A673 (cell line): Measurements from ENCODE around the gene GALNT18. TPM values are rescaled to one million over a fixed set of nuclear protein-coding genes. Genes with fewer than 3 reads are reported as not detected.

Source experiments
- BruUV-seq: library from RNA; stranded (reverse); fragments of 400-500 nt; replicated peaks from 2 replicates; lab custom pipeline; 2021; lab: Mats Ljungman, UMichigan
- CTCF ChIA-PET: fragments of 300-600 bp; sonication (Branson Sonifier 250); formaldehyde crosslinking; loops from one replicate; lab custom pipeline; 2022; ENCODE audit warnings: antibody characterized with exemption; lab: Charles Lee
- POLR2A ChIA-PET: fragments of 300-600 bp; sonication (Branson Sonifier 250); formaldehyde crosslinking; loops from one replicate; lab custom pipeline; 2022; ENCODE audit warnings: antibody characterized with exemption; ENCODE audit not compliant: low non-redundant PET; lab: Charles Lee
- DNase-seq: peaks from one replicate; pipeline ENCODE4 v3.0.0-alpha.2; 2015; ENCODE audit warnings: low spot score
- H3K27ac ChIP-seq: fragments of 200-600 bp; sonication (generic); 2 replicates; pipeline ENCODE4 v1.5.1; 2016; ENCODE audit warnings: mixed run types, low read depth, mild to moderate bottlenecking, mixed read lengths, antibody characterized with exemption, low read length; ENCODE audit not compliant: poor library complexity, severe bottlenecking
- H3K27me3 ChIP-seq: fragments of 200-600 bp; sonication (generic); replicated peaks from 2 replicates; pipeline ENCODE4 v1.6.1; 2017; ENCODE audit warnings: mixed run types, low read depth, mild to moderate bottlenecking, mixed read lengths, antibody characterized with exemption, low read length; ENCODE audit not compliant: insufficient read depth, poor library complexity
- H3K36me3 ChIP-seq: fragments of 200-600 bp; sonication (generic); 2 replicates; pipeline ENCODE4 v1.6.1; 2016; ENCODE audit warnings: mixed run types, mild to moderate bottlenecking, mixed read lengths, antibody characterized with exemption, low read length; ENCODE audit not compliant: insufficient read depth, poor library complexity, severe bottlenecking
- H3K4me1 ChIP-seq: fragments of 200-600 bp; sonication (generic); 2 replicates; pipeline ENCODE4 v1.6.1; 2017; ENCODE audit warnings: mixed run types, mild to moderate bottlenecking, mixed read lengths, antibody characterized with exemption, low read length; ENCODE audit not compliant: insufficient read depth, poor library complexity, severe bottlenecking
- H3K4me3 ChIP-seq: fragments of 200-600 bp; sonication (generic); 2 replicates; pipeline ENCODE4 v1.5.1; 2016; ENCODE audit warnings: low read depth, mixed run types, mild to moderate bottlenecking, mixed read lengths, low read length; ENCODE audit not compliant: poor library complexity, severe bottlenecking
- H3K9me3 ChIP-seq: fragments of 200-600 bp; sonication (generic); 2 replicates; pipeline ENCODE4 v1.6.1; 2016; ENCODE audit warnings: mixed run types, low read depth, mild to moderate bottlenecking, mixed read lengths, antibody characterized with exemption, low read length; ENCODE audit not compliant: poor library complexity, severe bottlenecking
- EZH2 ChIP-seq: fragments of 200-600 bp; sonication (generic); IDR thresholded peaks from 2 replicates; pipeline ENCODE4 v1.6.1; 2017; ENCODE audit warnings: borderline replicate concordance, low read depth, mild to moderate bottlenecking, mixed read lengths, antibody characterized with exemption, low read length; ENCODE audit not compliant: poor library complexity, severe bottlenecking
- intact Hi-C: fragments of 100-400 bp; cut with micrococcal nuclease; formaldehyde crosslinking; loops from one replicate; pipeline ENCODE4 v1.10.0; 2022; ENCODE audit not compliant: unreplicated experiment
- total RNA-seq: library from RNA; stranded (reverse); gene quantifications from 2 replicates; pipeline ENCODE4 v1.2.3, GENCODE V29; 2021
- TF ChIP-seq, protein P1 (sequence below): fragments of 300-800, 200-600 bp; sonication (generic); conservative IDR thresholded peaks from 2 replicates; pipeline ENCODE4 v1.5.1; 2017; ENCODE audit warnings: low read depth, mild to moderate bottlenecking, antibody characterized with exemption, low read length, moderate library complexity, mixed read lengths

Gene GALNT18
- total RNA-seq, 1 experiment from 2014 or later = 0.37 TPM

DNA sequence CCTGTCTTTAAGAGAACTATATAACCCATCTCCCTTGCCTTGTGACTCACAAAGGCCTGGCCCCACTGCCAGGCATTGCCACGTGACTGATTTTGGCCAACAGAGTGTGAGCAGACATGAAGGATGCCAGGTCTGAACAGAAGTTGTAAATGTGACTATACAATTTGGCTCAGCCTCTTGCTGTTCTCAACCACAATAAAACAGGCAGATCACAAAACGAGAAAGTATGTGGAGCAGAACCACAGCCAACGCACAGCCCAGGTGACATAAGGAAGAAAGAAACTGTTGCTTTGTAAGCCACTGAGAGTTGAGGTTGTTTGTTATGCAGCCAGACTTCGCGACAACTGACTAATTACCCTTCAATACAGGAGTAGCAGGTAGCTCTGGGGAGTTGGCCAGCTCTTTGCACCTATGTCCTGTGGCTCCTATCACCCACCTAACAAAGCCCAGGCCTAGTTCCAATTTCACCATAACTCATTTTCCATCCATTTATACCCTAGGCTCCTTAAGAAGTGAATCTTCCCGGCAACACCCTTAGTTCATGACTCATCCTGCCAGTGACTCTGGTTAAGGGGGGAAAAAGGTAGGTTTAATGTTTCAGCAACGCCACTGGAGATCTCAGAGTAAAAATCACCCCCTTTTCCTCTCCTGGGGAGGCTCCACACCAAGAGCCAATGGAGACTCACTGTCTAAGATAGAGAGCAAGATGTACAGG is 53.7 kb downstream of the GALNT18 start:
- ChIA-PET CTCF (no interaction called here), POLR2A (no interaction called here)
- Histone ChIP-seq H3K27ac (no peak overlapping the region), H3K4me1 (no peaks in the 10 kb centered on the region), H3K9me3 (no peaks in the 10 kb centered on the region), H3K27me3 (no peaks in the 10 kb centered on the region), H3K36me3 (no peaks in the 10 kb centered on the region), H3K4me3 (no peak overlapping the region)
- DNase-seq = no peak
- TF ChIP-seq, protein P1, sequence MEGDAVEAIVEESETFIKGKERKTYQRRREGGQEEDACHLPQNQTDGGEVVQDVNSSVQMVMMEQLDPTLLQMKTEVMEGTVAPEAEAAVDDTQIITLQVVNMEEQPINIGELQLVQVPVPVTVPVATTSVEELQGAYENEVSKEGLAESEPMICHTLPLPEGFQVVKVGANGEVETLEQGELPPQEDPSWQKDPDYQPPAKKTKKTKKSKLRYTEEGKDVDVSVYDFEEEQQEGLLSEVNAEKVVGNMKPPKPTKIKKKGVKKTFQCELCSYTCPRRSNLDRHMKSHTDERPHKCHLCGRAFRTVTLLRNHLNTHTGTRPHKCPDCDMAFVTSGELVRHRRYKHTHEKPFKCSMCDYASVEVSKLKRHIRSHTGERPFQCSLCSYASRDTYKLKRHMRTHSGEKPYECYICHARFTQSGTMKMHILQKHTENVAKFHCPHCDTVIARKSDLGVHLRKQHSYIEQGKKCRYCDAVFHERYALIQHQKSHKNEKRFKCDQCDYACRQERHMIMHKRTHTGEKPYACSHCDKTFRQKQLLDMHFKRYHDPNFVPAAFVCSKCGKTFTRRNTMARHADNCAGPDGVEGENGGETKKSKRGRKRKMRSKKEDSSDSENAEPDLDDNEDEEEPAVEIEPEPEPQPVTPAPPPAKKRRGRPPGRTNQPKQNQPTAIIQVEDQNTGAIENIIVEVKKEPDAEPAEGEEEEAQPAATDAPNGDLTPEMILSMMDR = no peak
- no peak for TF ChIP-seq EZH2
- no TSS peak for BruUV-seq
- intact Hi-C loops = no loop called here

- Histone ChIP-seq H3K4me1 (no peaks in the 10 kb centered on the region), H3K9me3 (no peaks in the 10 kb centered on the region), H3K27ac (no peak overlapping the region), H3K36me3 (no peaks in the 10 kb centered on the region), H3K27me3 (no peaks in the 10 kb centered on the region), H3K4me3 (no peak overlapping the region)
- ChIA-PET POLR2A (no interaction called here), CTCF (no interaction called here)
- no TSS peak for BruUV-seq
- no peak for TF ChIP-seq EZH2
- TF ChIP-seq, protein P1 = no peak
- intact Hi-C loops = no loop called here
- no peak for DNase-seq
These were observed 56.2 kb downstream of the GALNT18 start for GRCh38 chr11:11565636-11566035.

GRCh38 chr11:11563200-11563975 is 58.4 kb downstream of the GALNT18 start:
- CTCF ChIA-PET = no interaction called here

More at GRCh38 chr11:11563200-11563975, 58.4 kb downstream of the GALNT18 start:
- H3K4me3 ChIP-seq = no peak overlapping the region
- H3K4me1 ChIP-seq = no peaks in the 10 kb centered on the region
- no peaks in the 10 kb centered on the region for H3K27me3 ChIP-seq
- DNase-seq = no peak
- no peak overlapping the region for H3K27ac ChIP-seq
- BruUV-seq = no TSS peak
- POLR2A ChIA-PET = no interaction called here
- H3K9me3 ChIP-seq = no peaks in the 10 kb centered on the region
- H3K36me3 ChIP-seq = no peaks in the 10 kb centered on the region
- no peak for TF ChIP-seq EZH2
- TF ChIP-seq, protein P1 = no peak
- intact Hi-C loops = no loop called here
